ENCODE results near the gene BID. TPM values are rescaled to one million over a fixed set of nuclear protein-coding genes. Genes with fewer than 3 reads are reported as not detected.

Gene BID
- total RNA-seq, 2 experiments from 2014 or later: 8.9 to 10.3 TPM

DNA sequence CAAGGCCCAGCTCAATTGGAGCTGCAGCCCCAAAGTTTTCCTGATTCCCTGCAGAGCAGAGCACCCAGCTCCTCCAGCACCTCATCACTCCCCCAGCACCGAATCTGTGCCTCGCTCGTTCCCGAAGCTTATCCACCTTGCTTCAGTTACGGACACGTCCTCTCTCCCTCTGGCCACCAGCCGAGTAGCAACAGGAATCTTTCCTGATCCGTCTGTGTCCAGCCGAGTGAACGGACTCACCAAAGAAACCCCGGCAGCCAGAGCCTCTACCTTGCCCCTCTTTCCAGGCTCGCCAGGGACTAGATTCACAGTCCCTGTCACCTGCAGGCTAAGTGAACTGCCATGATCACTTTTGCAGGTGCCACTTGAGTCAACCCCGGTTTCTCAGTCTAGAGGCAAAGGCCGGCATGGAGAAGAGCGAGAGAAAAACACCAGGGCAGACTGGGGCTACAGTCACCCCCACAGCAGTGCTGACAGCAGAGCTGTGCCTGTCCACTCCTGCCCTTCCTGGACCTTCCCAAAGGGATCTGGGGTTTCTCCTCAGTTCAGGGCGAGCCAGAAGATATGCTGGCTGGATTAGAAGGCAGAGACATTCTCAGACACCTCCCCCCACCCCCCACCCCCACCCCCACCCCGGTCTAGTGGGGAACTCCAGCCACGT lies 32.3 kb downstream of the BID start:
- ChIA-PET CTCF (interaction anchor here (0.6 to 2.5 kb wide), 14 partner anchors 8 to 334 kb away, joined by 3 to 45 read pairs (median 4); no protein-coding TSS in a partner anchor), POLR2A (interaction anchor here (1.0 to 1.9 kb wide), 4 partner anchors 31 to 336 kb away, joined by 3 to 9 read pairs (median 4); partner anchors contain the start of gene PEX26)
- Histone ChIP-seq H3K27me3 (ENCODE audit: control insufficient read depth in 1 of 2, insufficient read depth in 2 of 2, low read length in 2 of 2) (no peaks in the 10 kb centered on the region), H3K4me1 (ENCODE audit: insufficient read depth, low read length) (peaks cover 8% of the 10 kb centered on the region), H3K4me3 (ENCODE audit: low read length) (no peak overlapping the region), H3K27ac (ENCODE audit: low read depth in 1 of 2, low read length in 2 of 2) (no peak overlapping the region), H3K36me3 (ENCODE audit: insufficient read depth, low read length) (peaks cover 55% of the 10 kb centered on the region), H3K9me3 (ENCODE audit: control insufficient read depth in 1 of 2, insufficient read depth in 1 of 2, low read length in 2 of 2) (no peaks in the 10 kb centered on the region)
- Mint-ChIP-seq H3K27ac (no peak overlapping the region), H3K36me3 (ENCODE audit: low read depth) (peaks cover 58% of the 10 kb centered on the region), H3K27me3 (no peaks in the 10 kb centered on the region), H3K9me3 (no peaks in the 10 kb centered on the region), H3K4me3 (no peak overlapping the region), H3K4me1 (ENCODE audit: low read depth) (peaks cover 7% of the 10 kb centered on the region)
- DNase-seq (no peak), ATAC-seq (ENCODE audit: poor library complexity) (no peak)
- TF ChIP-seq, protein P1, sequence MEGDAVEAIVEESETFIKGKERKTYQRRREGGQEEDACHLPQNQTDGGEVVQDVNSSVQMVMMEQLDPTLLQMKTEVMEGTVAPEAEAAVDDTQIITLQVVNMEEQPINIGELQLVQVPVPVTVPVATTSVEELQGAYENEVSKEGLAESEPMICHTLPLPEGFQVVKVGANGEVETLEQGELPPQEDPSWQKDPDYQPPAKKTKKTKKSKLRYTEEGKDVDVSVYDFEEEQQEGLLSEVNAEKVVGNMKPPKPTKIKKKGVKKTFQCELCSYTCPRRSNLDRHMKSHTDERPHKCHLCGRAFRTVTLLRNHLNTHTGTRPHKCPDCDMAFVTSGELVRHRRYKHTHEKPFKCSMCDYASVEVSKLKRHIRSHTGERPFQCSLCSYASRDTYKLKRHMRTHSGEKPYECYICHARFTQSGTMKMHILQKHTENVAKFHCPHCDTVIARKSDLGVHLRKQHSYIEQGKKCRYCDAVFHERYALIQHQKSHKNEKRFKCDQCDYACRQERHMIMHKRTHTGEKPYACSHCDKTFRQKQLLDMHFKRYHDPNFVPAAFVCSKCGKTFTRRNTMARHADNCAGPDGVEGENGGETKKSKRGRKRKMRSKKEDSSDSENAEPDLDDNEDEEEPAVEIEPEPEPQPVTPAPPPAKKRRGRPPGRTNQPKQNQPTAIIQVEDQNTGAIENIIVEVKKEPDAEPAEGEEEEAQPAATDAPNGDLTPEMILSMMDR (IDR thresholded peaks at IDR 0.05): no peak
- intact Hi-C loops (cut with DNase I, micrococcal nuclease): loop anchor here (1.0 to 5.0 kb wide), 3 partner anchors 43 to 335 kb away; partner anchors contain the start of gene PEX26 (in 1 of the 2)

GRCh38 chr22:17739196-17739975 lies 34.9 kb downstream of the BID start:
- Mint-ChIP-seq H3K36me3 (ENCODE audit: low read depth) (peaks cover 58% of the 10 kb centered on the region), H3K9me3 (no peaks in the 10 kb centered on the region), H3K4me1 (ENCODE audit: low read depth) (peaks cover 4% of the 10 kb centered on the region), H3K27ac (no peak overlapping the region), H3K4me3 (no peak overlapping the region), H3K27me3 (no peaks in the 10 kb centered on the region)
- ChIA-PET POLR2A (no interaction called here), CTCF (no interaction called here)
- intact Hi-C loops (cut with DNase I, micrococcal nuclease): no loop called here
- no peaks in the 10 kb centered on the region for H3K9me3 ChIP-seq (ENCODE audit: control insufficient read depth in 1 of 2, insufficient read depth in 1 of 2, low read length in 2 of 2)
- H3K4me1 ChIP-seq (ENCODE audit: insufficient read depth, low read length): peaks cover 8% of the 10 kb centered on the region
- H3K4me3 ChIP-seq (ENCODE audit: low read length): no peak overlapping the region
- no peak overlapping the region for H3K27ac ChIP-seq (ENCODE audit: low read depth in 1 of 2, low read length in 2 of 2)
- DNase-seq (no peak), ATAC-seq (ENCODE audit: poor library complexity) (no peak)
- H3K36me3 ChIP-seq (ENCODE audit: insufficient read depth, low read length): peaks cover 70% of the 10 kb centered on the region
- TF ChIP-seq, protein P1 (IDR thresholded peaks at IDR 0.05): no peak
- H3K27me3 ChIP-seq (ENCODE audit: control insufficient read depth in 1 of 2, insufficient read depth in 2 of 2, low read length in 2 of 2): no peaks in the 10 kb centered on the region

GRCh38 chr22:17738386-17739128 lies 35.7 kb downstream of the BID start:
- ChIA-PET CTCF (no interaction called here), POLR2A (no interaction called here)
- Histone ChIP-seq H3K27me3 (ENCODE audit: control insufficient read depth in 1 of 2, insufficient read depth in 2 of 2, low read length in 2 of 2) (no peaks in the 10 kb centered on the region), H3K9me3 (ENCODE audit: control insufficient read depth in 1 of 2, insufficient read depth in 1 of 2, low read length in 2 of 2) (no peaks in the 10 kb centered on the region), H3K4me3 (ENCODE audit: low read length) (no peak overlapping the region), H3K4me1 (ENCODE audit: insufficient read depth, low read length) (peaks cover 12% of the 10 kb centered on the region), H3K27ac (ENCODE audit: low read depth in 1 of 2, low read length in 2 of 2) (no peak overlapping the region), H3K36me3 (ENCODE audit: insufficient read depth, low read length) (peaks cover 71% of the 10 kb centered on the region)
- DNase-seq (no peak), ATAC-seq (ENCODE audit: poor library complexity) (no peak)
- Mint-ChIP-seq H3K27me3 (no peaks in the 10 kb centered on the region), H3K4me3 (no peak overlapping the region), H3K27ac (no peak overlapping the region), H3K4me1 (ENCODE audit: low read depth) (peaks cover 12% of the 10 kb centered on the region), H3K9me3 (no peaks in the 10 kb centered on the region), H3K36me3 (ENCODE audit: low read depth) (peaks cover 65% of the 10 kb centered on the region)
- TF ChIP-seq, protein P1 (IDR thresholded peaks at IDR 0.05): no peak
- intact Hi-C loops (cut with DNase I, micrococcal nuclease): no loop called here
